ENCODE results near the gene CTU2.

CTU2 gene

GRCh38 chr16:88669980-88670379 lies 36.3 kb upstream of the CTU2 start:
- no peak for TF ChIP-seq CTCF (IDR thresholded peaks at IDR 0.05)

GRCh38 chr16:88671806-88672205 lies 34.5 kb upstream of the CTU2 start:
- Mint-ChIP-seq H3K27ac (no peak overlapping the region), H3K4me1 (peaks cover 7% of the 10 kb centered on the region), H3K9me3 (no peaks in the 10 kb centered on the region), H3K27me3 (ENCODE audit: low read depth, poor library complexity) (no peaks in the 10 kb centered on the region), H3K36me3 (ENCODE audit: low read depth) (peaks cover 6% of the 10 kb centered on the region), H3K4me3 (no peak overlapping the region)
- no peak for TF ChIP-seq CTCF (IDR thresholded peaks at IDR 0.05)
- DNase-seq = no peak

More at GRCh38 chr16:88669980-88670379, 36.3 kb upstream of the CTU2 start:
- Mint-ChIP-seq H3K9me3 (no peaks in the 10 kb centered on the region), H3K36me3 (ENCODE audit: low read depth) (peaks cover 13% of the 10 kb centered on the region), H3K27ac (no peak overlapping the region), H3K4me3 (no peak overlapping the region), H3K4me1 (peaks cover 9% of the 10 kb centered on the region), H3K27me3 (ENCODE audit: low read depth, poor library complexity) (no peaks in the 10 kb centered on the region)
- no peak for DNase-seq

- Mint-ChIP-seq H3K36me3 (ENCODE audit: low read depth) (peaks cover 6% of the 10 kb centered on the region), H3K27ac (no peak overlapping the region), H3K9me3 (no peaks in the 10 kb centered on the region), H3K4me1 (no peaks in the 10 kb centered on the region), H3K27me3 (ENCODE audit: low read depth, poor library complexity) (no peaks in the 10 kb centered on the region), H3K4me3 (no peak overlapping the region)
- DNase-seq = peak; percentile 43
- TF ChIP-seq CTCF (IDR thresholded peaks at IDR 0.05) = peak; percentile 33
These were observed 33.5 kb upstream of the CTU2 start for GRCh38 chr16:88672776-88673175.

- H3K4me1 Mint-ChIP-seq = no peaks in the 10 kb centered on the region
- no peaks in the 10 kb centered on the region for H3K27me3 Mint-ChIP-seq (ENCODE audit: low read depth, poor library complexity)
- no peak overlapping the region for H3K27ac Mint-ChIP-seq
- TF ChIP-seq CTCF (IDR thresholded peaks at IDR 0.05) = no peak
- peaks cover 2% of the 10 kb centered on the region for H3K36me3 Mint-ChIP-seq (ENCODE audit: low read depth)
- H3K4me3 Mint-ChIP-seq = no peak overlapping the region
- H3K9me3 Mint-ChIP-seq = no peaks in the 10 kb centered on the region
- no peak for DNase-seq
These were observed 32.5 kb upstream of the CTU2 start for GRCh38 chr16:88673716-88674379.

- no peak overlapping the region for H3K4me3 Mint-ChIP-seq
- H3K36me3 Mint-ChIP-seq (ENCODE audit: low read depth) = no peaks in the 10 kb centered on the region
- no peak overlapping the region for H3K27ac Mint-ChIP-seq
- no peak for DNase-seq
- H3K4me1 Mint-ChIP-seq = no peaks in the 10 kb centered on the region
- peaks cover 1% of the 10 kb centered on the region for H3K27me3 Mint-ChIP-seq (ENCODE audit: low read depth, poor library complexity)
- no peaks in the 10 kb centered on the region for H3K9me3 Mint-ChIP-seq
- no peak for TF ChIP-seq CTCF (IDR thresholded peaks at IDR 0.05)
These were observed 29.6 kb upstream of the CTU2 start for GRCh38 chr16:88676502-88677242.
